ENCODE measurements around the gene EEPD1. TPM values are rescaled to one million over a fixed set of nuclear protein-coding genes. Genes with fewer than 3 reads are reported as not detected.

EEPD1 gene
- total RNA-seq, 1 experiment from 2014 or later: 48.0 TPM

DNA sequence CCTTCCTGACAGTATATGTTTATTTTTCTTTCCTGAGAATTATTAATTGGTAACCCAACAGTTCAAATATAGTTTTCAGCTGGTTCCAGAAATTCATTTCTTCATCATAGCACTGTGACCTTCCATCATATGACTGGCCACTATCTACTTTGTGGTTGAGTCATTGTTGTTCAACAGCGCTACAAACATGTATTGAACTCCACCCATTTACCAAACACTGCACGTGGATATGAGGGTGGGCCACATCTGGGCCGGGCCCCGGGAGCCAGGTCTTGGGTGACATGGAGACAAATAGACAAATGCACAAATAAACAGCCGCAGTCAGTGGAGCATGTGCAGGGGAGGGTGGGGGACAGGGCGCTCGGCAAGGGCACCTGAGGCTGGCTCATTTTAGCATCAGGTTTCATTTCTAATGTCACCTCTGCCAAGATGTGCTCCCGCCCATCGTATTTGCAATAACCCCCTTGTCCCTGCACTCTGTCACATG is 24.0 kb upstream of the EEPD1 start:
- DNase-seq (ENCODE audit: low read depth, low spot score) (peak; percentile 82), ATAC-seq (peak; percentile 78)
- H3K27ac ChIP-seq (ENCODE audit: low read length): peak overlapping the region; percentile 78
- BruUV-seq (replicated peaks): no TSS peak
- TF ChIP-seq SIN3A (IDR thresholded peaks at IDR 0.05; ENCODE audit: borderline replicate concordance, insufficient read depth, low read depth, low read length) (no peak), POLR2AphosphoS5 (IDR thresholded peaks at IDR 0.05; ENCODE audit: low read depth, low read length) (no peak), TCF7L2 (IDR thresholded peaks at IDR 0.05; ENCODE audit: low read depth, low read length) (no peak)
- no peaks in the 10 kb centered on the region for H3K36me3 ChIP-seq (ENCODE audit: control insufficient read depth, insufficient read depth, low read length)
- intact Hi-C loops (cut with micrococcal nuclease; ENCODE audit: unreplicated experiment) (loop anchor here (5.0 kb wide), 1 partner anchor 142 kb away; no protein-coding TSS in a partner anchor), in situ Hi-C loops (cut with HindIII; ENCODE audit: low pct_unique_long_range_greater_than_20kb, low sequenced_read_pairs) (no loop called here)
- POLR2A ChIA-PET: no interaction called here
- peaks cover 25% of the 10 kb centered on the region for H3K4me1 ChIP-seq (ENCODE audit: control insufficient read depth, insufficient read depth, low read length)
- no peaks in the 10 kb centered on the region for H3K27me3 ChIP-seq (ENCODE audit: control insufficient read depth, insufficient read depth, low read length)
- CTCF ChIA-PET: interaction anchor here (0.6 to 0.9 kb wide), 4 partner anchors 14 to 328 kb away, joined by 3 read pairs; partner anchors contain the start of gene SEPTIN7
- H3K4me3 ChIP-seq (ENCODE audit: low read depth in 2 of 2, low read length in 2 of 2): peak overlapping the region; percentile 19 to 57
- no peaks in the 10 kb centered on the region for H3K9me3 ChIP-seq (ENCODE audit: control insufficient read depth, insufficient read depth, low read depth, low read length)

DNA sequence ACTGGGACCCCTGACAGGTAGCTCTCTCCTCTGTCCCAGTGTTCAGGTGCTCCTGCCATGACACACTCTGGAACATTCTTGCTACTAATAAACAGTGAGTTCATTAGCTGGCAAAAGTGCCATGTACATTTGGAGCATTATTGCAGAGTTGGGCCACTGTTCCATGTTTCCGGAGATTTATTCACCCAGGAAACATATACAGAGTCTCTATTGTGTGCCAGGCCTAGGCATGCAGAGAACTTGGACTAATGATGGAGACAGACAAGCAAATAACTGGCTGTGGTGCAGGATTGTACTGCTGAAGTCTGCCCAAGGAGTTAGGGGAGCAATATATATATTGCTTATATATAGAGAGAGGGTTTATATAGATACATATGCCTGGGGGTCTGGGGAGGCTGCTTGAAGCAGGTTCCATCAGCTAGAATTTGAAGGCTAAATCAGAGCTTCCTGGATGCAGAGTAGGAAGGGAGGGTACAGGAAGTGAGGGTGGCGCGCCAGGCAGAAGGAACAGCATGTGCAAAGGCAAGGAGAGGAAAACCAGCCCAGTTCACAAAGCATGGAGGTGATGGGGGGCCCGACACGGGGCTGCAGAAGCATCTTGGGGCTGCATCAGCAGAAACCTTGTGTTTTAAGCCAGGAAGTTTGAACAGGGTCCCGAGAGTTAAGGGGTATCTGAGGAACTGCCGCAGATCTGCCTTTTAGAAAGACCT is 22.7 kb upstream of the EEPD1 start:
- H3K36me3 ChIP-seq (ENCODE audit: control insufficient read depth, insufficient read depth, low read length): no peaks in the 10 kb centered on the region
- ATAC-seq: no peak
- in situ Hi-C loops (cut with HindIII; ENCODE audit: low pct_unique_long_range_greater_than_20kb, low sequenced_read_pairs) (no loop called here), intact Hi-C loops (cut with micrococcal nuclease; ENCODE audit: unreplicated experiment) (no loop called here)
- no peak for DNase-seq (ENCODE audit: low read depth, low spot score)
- H3K4me1 ChIP-seq (ENCODE audit: control insufficient read depth, insufficient read depth, low read length): peaks cover 25% of the 10 kb centered on the region
- BruUV-seq (replicated peaks): no TSS peak
- H3K9me3 ChIP-seq (ENCODE audit: control insufficient read depth, insufficient read depth, low read depth, low read length): no peaks in the 10 kb centered on the region
- no peak overlapping the region for H3K4me3 ChIP-seq (ENCODE audit: low read depth in 2 of 2, low read length in 2 of 2)
- POLR2A ChIA-PET: no interaction called here
- CTCF ChIA-PET: no interaction called here
- H3K27ac ChIP-seq (ENCODE audit: low read length): no peak overlapping the region
- no peak for TF ChIP-seq POLR2AphosphoS5 (IDR thresholded peaks at IDR 0.05; ENCODE audit: low read depth, low read length)
- TF ChIP-seq SIN3A (IDR thresholded peaks at IDR 0.05; ENCODE audit: borderline replicate concordance, insufficient read depth, low read depth, low read length): no peak
- no peak for TF ChIP-seq TCF7L2 (IDR thresholded peaks at IDR 0.05; ENCODE audit: low read depth, low read length)
- TF ChIP-seq, protein P1, sequence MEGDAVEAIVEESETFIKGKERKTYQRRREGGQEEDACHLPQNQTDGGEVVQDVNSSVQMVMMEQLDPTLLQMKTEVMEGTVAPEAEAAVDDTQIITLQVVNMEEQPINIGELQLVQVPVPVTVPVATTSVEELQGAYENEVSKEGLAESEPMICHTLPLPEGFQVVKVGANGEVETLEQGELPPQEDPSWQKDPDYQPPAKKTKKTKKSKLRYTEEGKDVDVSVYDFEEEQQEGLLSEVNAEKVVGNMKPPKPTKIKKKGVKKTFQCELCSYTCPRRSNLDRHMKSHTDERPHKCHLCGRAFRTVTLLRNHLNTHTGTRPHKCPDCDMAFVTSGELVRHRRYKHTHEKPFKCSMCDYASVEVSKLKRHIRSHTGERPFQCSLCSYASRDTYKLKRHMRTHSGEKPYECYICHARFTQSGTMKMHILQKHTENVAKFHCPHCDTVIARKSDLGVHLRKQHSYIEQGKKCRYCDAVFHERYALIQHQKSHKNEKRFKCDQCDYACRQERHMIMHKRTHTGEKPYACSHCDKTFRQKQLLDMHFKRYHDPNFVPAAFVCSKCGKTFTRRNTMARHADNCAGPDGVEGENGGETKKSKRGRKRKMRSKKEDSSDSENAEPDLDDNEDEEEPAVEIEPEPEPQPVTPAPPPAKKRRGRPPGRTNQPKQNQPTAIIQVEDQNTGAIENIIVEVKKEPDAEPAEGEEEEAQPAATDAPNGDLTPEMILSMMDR (IDR thresholded peaks at IDR 0.05): no peak
- TF ChIP-seq, protein P2, sequence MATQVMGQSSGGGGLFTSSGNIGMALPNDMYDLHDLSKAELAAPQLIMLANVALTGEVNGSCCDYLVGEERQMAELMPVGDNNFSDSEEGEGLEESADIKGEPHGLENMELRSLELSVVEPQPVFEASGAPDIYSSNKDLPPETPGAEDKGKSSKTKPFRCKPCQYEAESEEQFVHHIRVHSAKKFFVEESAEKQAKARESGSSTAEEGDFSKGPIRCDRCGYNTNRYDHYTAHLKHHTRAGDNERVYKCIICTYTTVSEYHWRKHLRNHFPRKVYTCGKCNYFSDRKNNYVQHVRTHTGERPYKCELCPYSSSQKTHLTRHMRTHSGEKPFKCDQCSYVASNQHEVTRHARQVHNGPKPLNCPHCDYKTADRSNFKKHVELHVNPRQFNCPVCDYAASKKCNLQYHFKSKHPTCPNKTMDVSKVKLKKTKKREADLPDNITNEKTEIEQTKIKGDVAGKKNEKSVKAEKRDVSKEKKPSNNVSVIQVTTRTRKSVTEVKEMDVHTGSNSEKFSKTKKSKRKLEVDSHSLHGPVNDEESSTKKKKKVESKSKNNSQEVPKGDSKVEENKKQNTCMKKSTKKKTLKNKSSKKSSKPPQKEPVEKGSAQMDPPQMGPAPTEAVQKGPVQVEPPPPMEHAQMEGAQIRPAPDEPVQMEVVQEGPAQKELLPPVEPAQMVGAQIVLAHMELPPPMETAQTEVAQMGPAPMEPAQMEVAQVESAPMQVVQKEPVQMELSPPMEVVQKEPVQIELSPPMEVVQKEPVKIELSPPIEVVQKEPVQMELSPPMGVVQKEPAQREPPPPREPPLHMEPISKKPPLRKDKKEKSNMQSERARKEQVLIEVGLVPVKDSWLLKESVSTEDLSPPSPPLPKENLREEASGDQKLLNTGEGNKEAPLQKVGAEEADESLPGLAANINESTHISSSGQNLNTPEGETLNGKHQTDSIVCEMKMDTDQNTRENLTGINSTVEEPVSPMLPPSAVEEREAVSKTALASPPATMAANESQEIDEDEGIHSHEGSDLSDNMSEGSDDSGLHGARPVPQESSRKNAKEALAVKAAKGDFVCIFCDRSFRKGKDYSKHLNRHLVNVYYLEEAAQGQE (IDR thresholded peaks at IDR 0.05; ENCODE audit: insufficient read depth in 1 of 2, low read depth in 2 of 2, low read length in 1 of 2): no peak
- H3K27me3 ChIP-seq (ENCODE audit: control insufficient read depth, insufficient read depth, low read length): no peaks in the 10 kb centered on the region

DNA sequence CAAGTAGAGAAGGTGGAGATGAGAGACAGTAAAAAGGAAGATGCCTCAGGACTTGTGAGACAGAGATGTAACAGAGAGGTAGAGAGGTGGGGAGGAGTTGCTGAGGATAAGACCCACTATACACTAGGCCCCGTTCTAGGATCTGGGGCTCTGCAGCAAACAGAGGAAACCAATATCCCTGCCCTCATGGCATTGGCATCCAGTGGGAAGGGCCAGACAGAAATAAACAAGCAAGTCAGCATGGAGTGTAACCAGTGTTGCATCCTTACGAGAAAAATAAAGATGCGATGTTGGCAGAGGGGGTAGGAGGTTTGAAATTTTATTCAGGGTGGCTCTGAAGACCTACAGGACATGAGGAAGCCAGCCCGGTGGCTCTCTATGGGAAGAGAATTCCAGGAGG is 22.0 kb upstream of the EEPD1 start:
- in situ Hi-C loops (cut with HindIII; ENCODE audit: low pct_unique_long_range_greater_than_20kb, low sequenced_read_pairs): no loop called here
- ATAC-seq: no peak

More for the DNA sequence above, 22.0 kb upstream of the EEPD1 start:
- H3K27me3 ChIP-seq (ENCODE audit: control insufficient read depth, insufficient read depth, low read length): no peaks in the 10 kb centered on the region
- H3K36me3 ChIP-seq (ENCODE audit: control insufficient read depth, insufficient read depth, low read length): no peaks in the 10 kb centered on the region
- intact Hi-C loops (cut with micrococcal nuclease; ENCODE audit: unreplicated experiment): no loop called here
- ChIA-PET POLR2A (no interaction called here), CTCF (interaction anchor here (1.1 kb wide), 1 partner anchor 157 kb away, joined by 3 read pairs; no protein-coding TSS in a partner anchor)
- H3K27ac ChIP-seq (ENCODE audit: low read length): 0 out of 2 replicates have a peak overlapping the region, but pooled peaks have one; percentile 19
- peaks cover 25% of the 10 kb centered on the region for H3K4me1 ChIP-seq (ENCODE audit: control insufficient read depth, insufficient read depth, low read length)
- no peak overlapping the region for H3K4me3 ChIP-seq (ENCODE audit: low read depth in 2 of 2, low read length in 2 of 2)
- DNase-seq (ENCODE audit: low read depth, low spot score): no peak
- no peaks in the 10 kb centered on the region for H3K9me3 ChIP-seq (ENCODE audit: control insufficient read depth, insufficient read depth, low read depth, low read length)
- TF ChIP-seq POLR2AphosphoS5 (IDR thresholded peaks at IDR 0.05; ENCODE audit: low read depth, low read length): no peak
- TF ChIP-seq, protein P1 (IDR thresholded peaks at IDR 0.05): no peak
- TF ChIP-seq, protein P2 (IDR thresholded peaks at IDR 0.05; ENCODE audit: insufficient read depth in 1 of 2, low read depth in 2 of 2, low read length in 1 of 2): no peak
- TF ChIP-seq TCF7L2 (IDR thresholded peaks at IDR 0.05; ENCODE audit: low read depth, low read length): no peak
- TF ChIP-seq SIN3A (IDR thresholded peaks at IDR 0.05; ENCODE audit: borderline replicate concordance, insufficient read depth, low read depth, low read length): no peak
- BruUV-seq (replicated peaks): no TSS peak

All from Panc1 (cell line).